GM12878 (cell line): ENCODE measurements around the gene RMND5A. TPM values are rescaled to one million over a fixed set of nuclear protein-coding genes. Genes with fewer than 3 reads are reported as not detected.

ENCODE experiments used
- ATAC-seq: fragments of 200-7000 bp; cut with Tn5 transposase; 3 replicates; pipeline ENCODE4 v1.9.1; 2020; ENCODE audit warnings: mild to moderate bottlenecking, moderate library complexity
- BruUV-seq: library from RNA; stranded (reverse); fragments of 400-500 nt; replicated peaks from 2 replicates; lab custom pipeline; 2021; lab: Mats Ljungman, UMichigan
- CTCF ChIA-PET: fragments of 300-600 bp; sonication (Branson Sonifier 250); formaldehyde crosslinking; extraction: SDS; loops from one replicate; lab custom pipeline; 2021; ENCODE audit warnings: inconsistent platforms; lab: Yijun Ruan, JAX
- POLR2A ChIA-PET: fragments of 350-600 bp; formaldehyde crosslinking; extraction: SDS; loops from one replicate; lab custom pipeline; 2021; ENCODE audit warnings: inconsistent platforms; lab: Charles Lee
- RAD21 ChIA-PET: fragments of 300-600 bp; sonication (Branson Sonifier 250); formaldehyde crosslinking; loops from one replicate; lab custom pipeline; 2023; ENCODE audit warnings: antibody characterized with exemption; ENCODE audit not compliant: unreplicated experiment; lab: Charles Lee
- SMC1A ChIA-PET: fragments of 300-600 bp; sonication (Branson Sonifier 250); formaldehyde crosslinking; loops from one replicate; lab custom pipeline; 2023; ENCODE audit not compliant: unreplicated experiment, uncharacterized antibody; lab: Charles Lee
- DNase-seq: peaks from one replicate; pipeline ENCODE4 v3.0.0-alpha.2; 2011; ENCODE audit warnings: low read depth, low spot score
- FAIRE-seq: peaks from 3 replicates; lab custom pipeline; 2011; peaks lifted over from hg19 to GRCh38; lab: Jason Lieb, UNC
- H2AFZ ChIP-seq: 2 replicates; pipeline ENCODE4 v1.6.0; 2011; ENCODE audit warnings: low read depth, low read length, control low read depth; ENCODE audit not compliant: control insufficient read depth
- H3K27ac ChIP-seq: 2 replicates; pipeline ENCODE4 v1.5.1; 2011; ENCODE audit warnings: control low read depth; ENCODE audit not compliant: control insufficient read depth, insufficient read depth
- H3K27me3 ChIP-seq, 2 experiments: replicated peaks in 1 of 2; 2 replicates each; pipeline versions ENCODE4 v1.6.0 to v1.6.1; 2011; ENCODE audit warnings: low read length in 1 of 2; ENCODE audit not compliant: control insufficient read depth in 2 of 2, insufficient read depth in 2 of 2
- H3K36me3 ChIP-seq, 2 experiments: 2 replicates each; pipeline ENCODE4 v1.5.1; 2011; ENCODE audit warnings: low read length in 1 of 2; ENCODE audit not compliant: control insufficient read depth in 2 of 2, insufficient read depth in 2 of 2
- H3K4me1 ChIP-seq: 2 replicates; pipeline ENCODE4 v1.6.1; 2011; ENCODE audit warnings: mild to moderate bottlenecking, low read length, moderate library complexity, mixed read lengths; ENCODE audit not compliant: control insufficient read depth, insufficient read depth
- H3K4me2 ChIP-seq: 2 replicates; pipeline ENCODE4 v1.6.0; 2011; ENCODE audit warnings: control low read depth; ENCODE audit not compliant: control insufficient read depth, insufficient read depth
- H3K4me3 ChIP-seq: fragments of 200-600 bp; sonication (generic); 2 replicates; pipeline ENCODE4 v1.5.1; 2016
- H3K79me2 ChIP-seq: 2 replicates; pipeline ENCODE4 v1.6.0; 2011; ENCODE audit warnings: low read length; ENCODE audit not compliant: control insufficient read depth, insufficient read depth
- H3K9ac ChIP-seq: 2 replicates; pipeline ENCODE4 v1.8.0; 2011; ENCODE audit warnings: low read length, control low read depth, mixed read lengths; ENCODE audit not compliant: control insufficient read depth, insufficient read depth
- H3K9me3 ChIP-seq: replicated peaks from 3 replicates; pipeline ENCODE4 v1.5.1; 2011; ENCODE audit warnings: mild to moderate bottlenecking, low read length; ENCODE audit not compliant: control insufficient read depth, insufficient read depth
- H4K20me1 ChIP-seq: 2 replicates; pipeline ENCODE4 v1.6.0; 2011; ENCODE audit not compliant: control insufficient read depth, insufficient read depth
- ESRRA ChIP-seq: IDR thresholded peaks from 2 replicates; pipeline ENCODE4 v1.6.1; 2012; ENCODE audit warnings: mild to moderate bottlenecking, low read length, improper control_type of control experiment
- HDAC6 ChIP-seq: fragments of 200-600 bp; sonication (generic); IDR thresholded peaks from one replicate; pipeline ENCODE4 v1.8.0; 2017; ENCODE audit warnings: antibody characterized with exemption; ENCODE audit not compliant: unreplicated experiment
- IKZF2 ChIP-seq, 2 experiments: fragments of 450-650 bp; IDR thresholded peaks; 2 replicates each; pipeline ENCODE4 v1.6.1; 2017; ENCODE audit warnings: mild to moderate bottlenecking in 2 of 2, moderate library complexity in 2 of 2
- MAX ChIP-seq: IDR thresholded peaks from 2 replicates; pipeline ENCODE4 v1.6.1; 2012; ENCODE audit warnings: low read depth, low read length, improper control_type of control experiment
- MYB ChIP-seq: fragments of 150-350 bp; IDR thresholded peaks from 2 replicates; pipeline ENCODE4 v1.6.1; 2014; ENCODE audit warnings: mild to moderate bottlenecking, low read depth, low read length, borderline replicate concordance
- RCOR1 ChIP-seq: conservative IDR thresholded peaks from 2 replicates; pipeline ENCODE4 v1.6.1; 2012; ENCODE audit warnings: low read depth, low read length, improper control_type of control experiment
- STAT1 ChIP-seq: fragments of 450-650 bp; conservative IDR thresholded peaks from 2 replicates; pipeline ENCODE4 v1.6.1; 2014; ENCODE audit warnings: antibody characterized with exemption, mild to moderate bottlenecking
- TBL1XR1 ChIP-seq: IDR thresholded peaks from 2 replicates; pipeline ENCODE4 v1.6.1; 2012; ENCODE audit warnings: low read depth, low read length, improper control_type of control experiment
- TCF3 ChIP-seq: IDR thresholded peaks from 2 replicates; pipeline ENCODE4 v1.6.1; 2012; ENCODE audit warnings: low read depth, mild to moderate bottlenecking, low read length, borderline replicate concordance; ENCODE audit not compliant: insufficient read depth
- USF2 ChIP-seq: IDR thresholded peaks from 2 replicates; pipeline ENCODE4 v1.6.1; 2011; ENCODE audit warnings: low read depth, low read length, improper control_type of control experiment, borderline replicate concordance
- WGBS: methylation state at CpG from one replicate; pipeline ENCODE4 v1.1.6; 2016; ENCODE audit warnings: low lambda C conversion rate; ENCODE audit not compliant: insufficient replicate concordance, insufficient coverage; ENCODE audit errors: missing lambda C conversion rate; 5-methylcytosine and 5-hydroxymethylcytosine counted together
- in situ Hi-C: fragments of 300-500 bp; cut with MboI; formaldehyde crosslinking; loops from 9 replicates; pipeline ENCODE4 v1.14.3; 2018; ENCODE audit warnings: mixed read lengths
- intact Hi-C: fragments of 100-400 bp; cut with micrococcal nuclease; formaldehyde crosslinking; loops from one replicate; pipeline ENCODE4 v1.14.2; 2022; ENCODE audit not compliant: unreplicated experiment
- polyA plus RNA-seq, 11 experiments: library from polyadenylated mRNA; depleted of rRNA in 4 of 11; unstranded in 6 of 11; stranded (reverse) in 5 of 11; fragments of >200 nt; fragmentation: Nextera tagmentation in 4 of 11; fragmentation: Illumina TruSeq in 1 of 11; extraction: Ambion mirVana in 4 of 11; extraction: Trizol in 1 of 11; gene quantifications; 1 replicate in 1 of 11; 2 replicates in 10 of 11; pipeline versions ENCODE4 v1.2.1 to v1.2.3, GENCODE V29; 2011 to 2016; ENCODE audit warnings: inconsistent platforms in 2 of 11, missing spikeins in 2 of 11, low read depth in 1 of 11
- total RNA-seq, 4 experiments: library from RNA; depleted of rRNA in 3 of 4; stranded (reverse); fragments of >200 nt in 3 of 4; fragmentation: Illumina TruSeq in 1 of 4; extraction: Trizol in 1 of 4; gene quantifications; 2 replicates each; pipeline versions ENCODE4 v1.2.1 to v1.2.3, GENCODE V29; 2013 to 2021

The RMND5A gene
- total and polyA plus RNA-seq, 10 of the 15 experiments (the other 5 are each of a cell fraction or from before 2014, with no cell fraction given): 8.3 to 33.6 (median 23.2) TPM

GRCh38 chr2:86787736-86788135, 67.6 kb downstream of the RMND5A start:
- no peak overlapping the region for H3K9ac ChIP-seq
- ChIA-PET POLR2A (interaction anchor here (0.7 kb wide), 1 partner anchor 1954 kb away, joined by 5 read pairs; no protein-coding TSS in a partner anchor), RAD21 (no interaction called here), SMC1A (no interaction called here), CTCF (no interaction called here)
- no peak for DNase-seq
- no peaks in the 10 kb centered on the region for H3K36me3 ChIP-seq
- H4K20me1 ChIP-seq: no peaks in the 10 kb centered on the region
- FAIRE-seq: no peak
- peaks cover 12% of the 10 kb centered on the region for H3K4me1 ChIP-seq
- WGBS: 0% methylated on average over 2 of the region's 2 CpGs
- peaks cover 9 to 21% of the 10 kb centered on the region in 2 experiments for H3K27me3 ChIP-seq
- in situ Hi-C loops (no loop called here), intact Hi-C loops (no loop called here)
- BruUV-seq: no TSS peak
- no peak overlapping the region for H3K4me3 ChIP-seq
- no peaks in the 10 kb centered on the region; the same call in 2 of the 3 replicates for H3K9me3 ChIP-seq
- no peak for ATAC-seq
- H2AFZ ChIP-seq: no peak overlapping the region
- no peak overlapping the region for H3K27ac ChIP-seq
- H3K4me2 ChIP-seq: no peak overlapping the region
- no peak for TF ChIP-seq STAT1
- no peak for TF ChIP-seq ESRRA
- TF ChIP-seq RCOR1: no peak
- no peak for TF ChIP-seq IKZF2 (IDR thresholded peaks at IDR 0.05)
- TF ChIP-seq MAX: no peak
- TF ChIP-seq HDAC6: no peak
- TF ChIP-seq MYB: no peak
- TF ChIP-seq TBL1XR1: no peak
- TF ChIP-seq USF2: no peak
- TF ChIP-seq TCF3: no peak
- H3K79me2 ChIP-seq: no peaks in the 10 kb centered on the region
